Daoy (cell line): ENCODE measurements around the gene AIRE. TPM values are rescaled to one million over a fixed set of nuclear protein-coding genes. Genes with fewer than 3 reads are reported as not detected.
A peak's percentile ranks its signal among the peaks of the same experiment; 100 is the strongest.

ENCODE experiments used
- DNase-seq: peaks from one replicate; pipeline ENCODE4 v3.0.0-alpha.2; 2015; ENCODE audit warnings: low read depth
- total RNA-seq: library from RNA; depleted of rRNA; stranded (reverse); fragments of >200 nt; shearing (Covaris generic); gene quantifications from 2 replicates; pipeline ENCODE4 v1.2.3, GENCODE V29; 2014

Gene AIRE
- total RNA-seq, 1 experiment from 2014 or later = not detected

- DNase-seq = no peak
Measured at GRCh38 chr21:44304011-44304616, 18.4 kb downstream of the AIRE start.

DNA sequence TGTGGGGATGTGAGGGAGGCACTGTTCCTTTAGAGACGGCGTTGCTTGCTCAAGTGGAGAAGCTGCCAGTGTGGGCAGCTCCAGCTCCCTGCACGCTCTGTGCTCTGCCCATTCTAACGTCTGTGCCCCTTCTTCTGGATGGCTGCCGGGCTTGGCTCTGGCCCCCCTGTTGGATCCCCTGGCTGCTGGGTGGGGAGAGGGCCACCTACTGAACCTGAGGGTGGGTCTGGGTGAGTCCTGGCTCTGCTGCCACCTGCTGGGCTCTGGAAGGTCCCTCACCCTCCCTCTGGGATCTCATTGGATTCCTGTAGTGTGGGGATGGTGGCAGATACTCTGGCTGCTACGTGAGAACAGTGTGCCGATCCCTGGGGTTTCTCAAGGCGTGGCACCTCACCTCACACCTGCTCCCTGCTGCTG is 19.2 kb downstream of the AIRE start:
- peak; percentile 61 for DNase-seq

DNA sequence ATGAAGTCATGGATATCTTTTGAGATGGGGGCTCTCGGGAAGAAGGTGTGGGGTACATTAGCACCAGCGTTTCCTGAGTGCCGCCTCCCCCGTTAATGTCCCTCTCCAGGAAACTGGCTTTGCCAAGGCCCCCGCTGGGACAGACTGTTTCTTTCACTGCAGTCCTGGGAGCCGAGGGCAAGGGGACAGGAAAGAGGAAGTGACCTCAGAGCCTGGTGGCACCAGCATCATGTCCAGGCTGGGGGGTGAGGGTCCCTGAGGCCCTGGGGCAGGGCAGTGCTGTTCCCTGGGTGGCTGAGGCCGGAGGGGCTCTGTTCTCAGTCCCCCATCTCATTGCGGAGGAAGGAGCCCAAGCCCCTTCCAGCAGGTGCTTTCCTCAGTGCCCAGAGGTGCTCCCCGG is 20.0 kb downstream of the AIRE start:
- DNase-seq = no peak

GRCh38 chr21:44306936-44307704 is 21.4 kb downstream of the AIRE start:
- DNase-seq = no peak

DNA sequence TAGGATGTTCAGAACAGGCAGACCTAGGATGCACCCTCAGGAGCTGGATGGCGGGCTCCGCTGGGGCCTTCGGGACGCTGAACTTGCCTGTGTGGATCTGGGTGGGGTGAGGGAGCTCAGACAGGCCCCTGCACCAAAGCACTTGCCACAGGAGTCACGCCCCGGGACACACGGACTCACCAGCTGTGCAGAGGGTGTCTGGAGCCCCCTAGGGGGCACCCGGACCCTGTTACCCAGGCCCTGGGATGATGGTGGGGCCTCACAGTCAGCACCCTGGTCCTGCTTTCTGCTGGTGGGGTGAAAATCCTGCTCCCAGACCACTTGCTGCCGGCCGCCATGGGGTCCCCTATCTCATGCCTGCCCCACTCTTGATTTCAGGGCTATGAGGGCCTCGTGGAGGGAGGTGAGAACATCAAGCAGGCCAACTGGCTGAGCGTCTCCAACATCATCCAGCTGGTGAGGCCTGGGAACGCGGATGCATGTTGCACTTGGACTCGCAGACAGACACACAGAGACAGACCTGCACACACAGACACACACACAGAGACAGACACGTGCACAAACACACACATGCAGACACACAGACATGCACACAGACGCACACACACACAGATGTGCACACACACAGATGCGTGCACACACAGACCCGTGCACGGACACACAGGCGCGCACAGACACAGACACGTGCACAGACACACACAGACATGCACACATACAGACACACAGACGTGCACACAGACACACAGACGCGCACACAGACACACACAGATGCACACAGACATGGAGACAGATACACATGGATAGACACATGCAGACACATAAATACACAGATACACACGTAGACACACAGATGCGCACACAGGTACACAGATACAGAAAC is 25.2 kb downstream of the AIRE start:
- DNase-seq = no peak

DNA sequence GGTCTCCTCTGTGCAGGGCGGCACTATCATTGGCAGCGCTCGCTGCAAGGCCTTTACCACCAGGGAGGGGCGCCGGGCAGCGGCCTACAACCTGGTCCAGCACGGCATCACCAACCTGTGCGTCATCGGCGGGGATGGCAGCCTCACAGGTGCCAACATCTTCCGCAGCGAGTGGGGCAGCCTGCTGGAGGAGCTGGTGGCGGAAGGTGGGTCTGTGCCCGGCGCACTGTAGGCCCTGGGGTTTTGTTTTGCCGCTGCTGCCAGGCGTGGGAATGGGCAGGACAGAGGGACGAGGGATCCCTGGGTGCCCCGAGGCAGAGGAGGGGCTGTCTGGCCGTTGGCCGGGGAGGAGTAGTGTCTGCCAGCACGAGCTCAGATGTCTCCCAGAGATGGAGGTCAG is 26.4 kb downstream of the AIRE start:
- DNase-seq = no peak

GRCh38 chr21:44312716-44313115 is 27.0 kb downstream of the AIRE start:
- no peak for DNase-seq

- no peak for DNase-seq
Measured at GRCh38 chr21:44313451-44313850, 27.8 kb downstream of the AIRE start.

GRCh38 chr21:44314128-44314527 is 28.5 kb downstream of the AIRE start:
- no peak for DNase-seq

- DNase-seq = no peak
Measured at GRCh38 chr21:44314561-44314960, 28.9 kb downstream of the AIRE start.

DNA sequence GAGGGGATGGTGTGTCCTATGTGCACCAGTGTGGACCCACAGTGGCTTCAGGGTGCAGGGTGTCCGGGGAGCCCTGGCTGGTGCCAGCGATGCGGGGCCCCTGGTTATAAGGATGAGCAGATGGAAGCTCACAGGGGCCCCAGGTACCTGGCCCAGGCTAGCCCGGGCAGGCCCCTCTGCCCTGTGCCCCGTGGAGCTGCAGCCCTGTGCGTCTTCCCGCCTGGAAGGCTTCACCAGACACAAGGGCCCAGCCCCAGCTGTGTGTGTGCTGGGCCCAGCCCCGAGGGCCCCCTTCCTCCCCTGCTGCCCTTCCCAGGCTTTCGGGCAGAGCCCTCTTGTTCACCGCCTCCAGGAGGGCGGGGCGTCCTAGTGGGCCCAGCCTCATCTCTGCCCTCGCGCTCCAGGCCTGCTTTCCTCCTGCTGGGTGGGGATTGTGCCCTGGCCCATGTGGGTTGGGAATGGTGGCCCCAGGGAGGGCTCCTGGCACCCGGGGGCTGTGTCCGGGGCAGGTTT is 30.1 kb downstream of the AIRE start:
- no peak for DNase-seq

GRCh38 chr21:44316277-44316900 is 30.7 kb downstream of the AIRE start:
- DNase-seq = no peak

DNA sequence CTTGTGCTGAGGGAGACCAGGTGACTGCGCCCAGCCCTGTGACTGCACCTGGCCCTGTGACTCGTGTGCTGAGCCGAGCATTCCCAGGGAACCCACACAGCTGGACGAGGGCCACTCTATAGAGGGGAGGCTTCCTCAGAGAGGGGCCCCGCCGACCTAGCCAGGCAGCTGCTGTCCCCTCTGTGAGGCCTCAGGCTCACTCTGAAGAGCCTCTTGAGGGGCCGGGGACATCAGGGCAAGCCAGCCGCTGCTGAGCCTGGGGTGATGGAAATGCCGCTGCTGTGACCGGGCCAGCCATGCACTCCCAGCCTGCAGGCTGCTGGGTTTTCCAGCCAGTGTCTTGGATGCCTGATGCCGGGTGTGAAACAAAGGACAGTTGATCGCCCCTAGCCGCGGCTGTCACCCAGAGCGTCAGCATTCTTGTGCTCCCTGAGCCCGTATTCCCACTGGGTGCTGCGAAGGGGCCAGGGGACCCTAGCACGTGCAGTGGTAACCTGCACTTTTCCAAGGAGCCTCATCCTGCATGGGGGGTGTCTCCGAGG is 31.6 kb downstream of the AIRE start:
- DNase-seq = no peak

GRCh38 chr21:44317871-44318270 is 32.2 kb downstream of the AIRE start:
- no peak for DNase-seq

GRCh38 chr21:44318489-44319285 is 33.0 kb downstream of the AIRE start:
- no peak for DNase-seq

- DNase-seq = no peak
Measured at GRCh38 chr21:44319407-44320065, 33.9 kb downstream of the AIRE start.

- no peak for DNase-seq
Measured at GRCh38 chr21:44320847-44321246, 35.2 kb downstream of the AIRE start.

GRCh38 chr21:44321846-44322450 is 36.3 kb downstream of the AIRE start:
- no peak for DNase-seq

DNA sequence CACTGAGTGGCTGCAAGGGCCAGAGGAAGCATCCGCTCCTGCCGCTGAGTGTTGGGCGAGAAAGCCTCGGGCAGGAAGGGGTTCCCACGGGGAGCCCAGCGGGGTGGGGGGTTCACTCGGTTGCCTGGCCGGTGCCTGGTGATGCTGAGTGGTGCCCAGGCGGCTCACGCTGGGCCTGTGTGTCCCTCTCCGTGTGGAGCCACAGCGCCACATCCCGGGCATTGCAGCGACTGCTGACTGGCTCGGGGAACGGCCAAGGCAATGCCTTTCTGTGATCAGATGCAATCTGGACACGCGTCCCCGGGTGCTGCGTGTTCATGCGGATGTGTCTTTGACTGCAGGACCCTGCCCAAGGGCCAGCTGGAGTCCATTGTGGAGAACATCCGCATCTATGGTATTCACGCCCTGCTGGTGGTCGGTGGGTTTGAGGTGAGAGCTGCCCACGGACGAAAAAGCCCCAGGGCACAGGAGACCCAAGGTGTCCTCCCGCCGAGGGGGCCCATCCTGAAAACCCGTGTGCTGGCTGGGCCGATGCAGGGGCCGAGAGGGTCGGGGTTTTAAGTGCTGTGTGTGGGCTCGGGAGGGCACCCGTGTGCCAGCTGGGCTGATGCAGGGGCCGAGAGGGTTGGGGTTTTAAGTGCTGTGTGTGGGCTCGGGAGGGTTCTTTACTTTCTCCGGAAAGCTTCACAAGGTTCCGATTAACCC is 37.1 kb downstream of the AIRE start:
- no peak for DNase-seq
